Endothelial cell of umbilical vein (primary cell): ENCODE data around the gene SRPX2. TPM values are rescaled to one million over a fixed set of nuclear protein-coding genes. Genes with fewer than 3 reads are reported as not detected.

Experiments
- BruUV-seq: library from RNA; stranded (reverse); fragments of 400-500 nt; replicated peaks from 2 replicates; lab custom pipeline; 2021; lab: Mats Ljungman, UMichigan
- CTCF ChIA-PET: fragments of 300-600, 350-600 bp; sonication (Branson Sonifier 250); formaldehyde crosslinking; loops from one replicate; lab custom pipeline; 2021; ENCODE audit warnings: antibody characterized with exemption, inconsistent platforms; lab: Charles Lee
- POLR2A ChIA-PET: fragments of 300-600, 350-600 bp; sonication (Branson Sonifier 250); formaldehyde crosslinking; loops from one replicate; lab custom pipeline; 2021; ENCODE audit warnings: antibody characterized with exemption, inconsistent platforms; lab: Charles Lee
- DNase-seq: peaks from one replicate; pipeline ENCODE4 v3.0.0-alpha.2; 2011; ENCODE audit warnings: low read depth, low spot score
- FAIRE-seq: peaks from 2 replicates; lab custom pipeline; 2011; peaks lifted over from hg19 to GRCh38; lab: Jason Lieb, UNC
- H2AFZ ChIP-seq: 2 replicates; pipeline ENCODE4 v1.6.0; 2012; ENCODE audit warnings: low read depth, low read length, control low read depth, inconsistent platforms
- H3K27ac ChIP-seq: 2 replicates; pipeline ENCODE4 v1.5.1; 2011; ENCODE audit warnings: low read depth, mild to moderate bottlenecking, control low read depth, low read length, moderate library complexity; ENCODE audit not compliant: insufficient read depth
- H3K27me3 ChIP-seq, 2 experiments: 2 replicates each; pipeline versions ENCODE4 v1.6.0 to v1.6.1; 2011; ENCODE audit warnings: low read length in 2 of 2, mixed read lengths in 1 of 2; ENCODE audit not compliant: control insufficient read depth in 2 of 2, insufficient read depth in 2 of 2
- H3K36me3 ChIP-seq, 2 experiments: 2 replicates in 1 of 2; 3 replicates in 1 of 2; pipeline ENCODE4 v1.5.1; 2011; ENCODE audit warnings: low read length in 2 of 2, mild to moderate bottlenecking in 1 of 2, moderate library complexity in 1 of 2; ENCODE audit not compliant: control insufficient read depth in 2 of 2, insufficient read depth in 2 of 2; ENCODE audit errors: extremely low read depth in 1 of 2
- H3K4me1 ChIP-seq: 3 replicates; pipeline ENCODE4 v1.5.1; 2011; ENCODE audit warnings: mild to moderate bottlenecking, low read length; ENCODE audit not compliant: control insufficient read depth, insufficient read depth; ENCODE audit errors: extremely low read depth
- H3K4me2 ChIP-seq: 2 replicates; pipeline ENCODE4 v1.6.1; 2011; ENCODE audit warnings: low read length, control low read depth, mixed read lengths; ENCODE audit not compliant: insufficient read depth
- H3K4me3 ChIP-seq, 3 experiments: fragments of 200-600 bp in 1 of 3; sonication (generic), shearing (Covaris generic) in 1 of 3; replicated peaks in 1 of 3; 2 replicates each; pipeline ENCODE4 v1.5.1; 2011 to 2016; ENCODE audit warnings: control low read depth in 3 of 3, low read length in 3 of 3, mild to moderate bottlenecking in 2 of 3, inconsistent platforms in 1 of 3, low read depth in 1 of 3, moderate library complexity in 1 of 3; ENCODE audit not compliant: insufficient read depth in 1 of 3
- H3K79me2 ChIP-seq: 2 replicates; pipeline ENCODE4 v1.6.0; 2012; ENCODE audit warnings: low read length, inconsistent platforms; ENCODE audit not compliant: control insufficient read depth, insufficient read depth
- H3K9ac ChIP-seq: replicated peaks from 2 replicates; pipeline ENCODE3; 2011; ENCODE audit warnings: low read length, control low read depth; ENCODE audit not compliant: insufficient read depth; ENCODE audit errors: extremely low read depth
- H3K9me1 ChIP-seq: replicated peaks from 3 replicates; pipeline ENCODE4 v1.6.0; 2011; ENCODE audit warnings: mild to moderate bottlenecking, low read length; ENCODE audit not compliant: control insufficient read depth, insufficient read depth; ENCODE audit errors: extremely low read depth
- H3K9me3 ChIP-seq: replicated peaks from 2 replicates; pipeline ENCODE4 v1.5.1; 2012; ENCODE audit warnings: low read length, inconsistent platforms; ENCODE audit not compliant: control insufficient read depth, insufficient read depth
- H4K20me1 ChIP-seq: replicated peaks from 2 replicates; pipeline ENCODE3; 2011; ENCODE audit warnings: mild to moderate bottlenecking, low read length; ENCODE audit not compliant: control insufficient read depth, insufficient read depth; ENCODE audit errors: extremely low read depth
- EZH2 ChIP-seq: IDR thresholded peaks from 2 replicates; pipeline ENCODE4 v1.6.1; 2012; ENCODE audit warnings: borderline replicate concordance, low read depth, mild to moderate bottlenecking, moderate library complexity, low read length, inconsistent platforms; ENCODE audit not compliant: severe bottlenecking
- FOS ChIP-seq: IDR thresholded peaks from 2 replicates; pipeline ENCODE4 v1.6.1; 2011; ENCODE audit warnings: mild to moderate bottlenecking, low read length, moderate library complexity, borderline replicate concordance; ENCODE audit not compliant: insufficient read depth
- GATA2 ChIP-seq: IDR thresholded peaks from 2 replicates; pipeline ENCODE4 v1.7.0; 2011; ENCODE audit warnings: low read depth, mild to moderate bottlenecking, moderate library complexity, mixed read lengths, low read length; ENCODE audit not compliant: insufficient read length, insufficient read depth
- JUN ChIP-seq: IDR thresholded peaks from 2 replicates; pipeline ENCODE4 v1.6.1; 2011; ENCODE audit warnings: borderline replicate concordance, low read depth; ENCODE audit not compliant: insufficient read length, insufficient read depth
- MYC ChIP-seq: IDR thresholded peaks from one replicate; pipeline ENCODE4 v1.6.1; 2011; ENCODE audit warnings: mild to moderate bottlenecking, low read depth, low read length
- POLR2A ChIP-seq: IDR thresholded peaks from 2 replicates; pipeline ENCODE4 v1.6.1; 2012; ENCODE audit warnings: low read depth, mild to moderate bottlenecking, control low read depth, low read length
- POLR2AphosphoS5 ChIP-seq: IDR thresholded peaks from 2 replicates; pipeline ENCODE4 v1.6.1; 2012; ENCODE audit warnings: low read depth, mild to moderate bottlenecking, control low read depth, low read length, moderate library complexity; ENCODE audit not compliant: insufficient read depth
- dilution Hi-C: fragments of 300-500 bp; cut with MboI; formaldehyde crosslinking; loops from one replicate; pipeline ENCODE4 v1.15.0; 2019; ENCODE audit warnings: low sequenced_read_pairs; ENCODE audit not compliant: extremely low pct_ligation_motif_present
- intact Hi-C: fragments of 100-400 bp; cut with micrococcal nuclease; formaldehyde crosslinking; loops from one replicate; pipeline ENCODE4 v1.10.0; 2022
- polyA plus RNA-seq, 4 experiments: library from polyadenylated mRNA; depleted of rRNA in 3 of 4; stranded (reverse) in 3 of 4; unstranded in 1 of 4; fragments of >200 nt; gene quantifications; 2 replicates each; pipeline versions ENCODE4 v1.2.1 to v1.2.3, GENCODE V29; 2011 to 2012; ENCODE audit warnings: missing spikeins in 1 of 4
- total RNA-seq: library from RNA; stranded (reverse); gene quantifications from 2 replicates; pipeline ENCODE4 v1.2.3, GENCODE V29; 2021
- TF ChIP-seq, protein P1 (sequence below): IDR thresholded peaks from 2 replicates; pipeline ENCODE4 v1.6.1; 2011; ENCODE audit not compliant: insufficient read depth, insufficient read length
- TF ChIP-seq, protein P2 (sequence below), 2 donors: IDR thresholded peaks; 1 replicate in 1 of 2; 2 replicates in 1 of 2; pipeline ENCODE4 v1.5.1; 2011; ENCODE audit warnings: low read length in 2 of 2, mild to moderate bottlenecking in 2 of 2, moderate library complexity in 2 of 2, control low read depth in 1 of 2, inconsistent platforms in 1 of 2, low read depth in 1 of 2; ENCODE audit not compliant: insufficient read depth in 1 of 2; ENCODE audit errors: extremely low read depth in 1 of 2

The SRPX2 gene
- total and polyA plus RNA-seq, 2 donors (not counting 3 experiments of a cell fraction or from before 2014, with no cell fraction given): 124 to 265 TPM

DNA sequence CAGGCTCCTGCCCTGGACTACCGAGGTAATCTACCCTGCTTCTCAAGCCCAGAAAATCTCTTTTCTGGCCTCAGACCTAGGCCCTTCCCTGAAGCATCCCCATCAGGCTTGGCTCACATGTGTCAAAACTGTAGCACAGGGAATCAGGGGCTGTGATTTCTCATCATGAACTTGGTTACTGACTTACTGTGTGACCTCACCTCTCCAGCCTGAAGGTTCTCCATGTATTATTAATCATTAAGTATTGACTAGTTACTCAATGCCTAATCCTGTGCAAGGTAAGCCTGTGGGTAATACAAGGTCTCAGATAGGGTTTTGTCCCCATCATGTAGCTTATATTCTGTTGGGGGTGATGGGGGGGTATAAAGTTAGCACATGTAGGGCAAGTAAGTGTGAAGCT lies 6.8 kb downstream of the SRPX2 start:
- Histone ChIP-seq H3K9me3 (no peaks in the 10 kb centered on the region), H3K4me1 (peaks cover 70% of the 10 kb centered on the region), H3K9ac (peak overlapping the region; percentile 75), H3K4me2 (peak overlapping the region; percentile 45), H4K20me1 (no peaks in the 10 kb centered on the region), H3K9me1 (no peaks in the 10 kb centered on the region), H2AFZ (no peak overlapping the region), H3K27ac (peak overlapping the region; percentile 99), H3K36me3 (peaks cover 0 to 10% of the 10 kb centered on the region in 2 experiments), H3K27me3 (no peaks in the 10 kb centered on the region), H3K4me3 (no peak overlapping the region), H3K79me2 (peaks cover 70% of the 10 kb centered on the region)
- DNase-seq: no peak
- BruUV-seq: no TSS peak
- POLR2A ChIA-PET: interaction anchor here (0.8 kb wide), 1 partner anchor 14 kb away, joined by 6 read pairs; the partner anchor contains the start of gene TSPAN6
- CTCF ChIA-PET: interaction anchor here (6.8 kb wide), 1 partner anchor 14 kb away, joined by 48 read pairs; the partner anchor contains the start of gene TSPAN6
- TF ChIP-seq, protein P1, sequence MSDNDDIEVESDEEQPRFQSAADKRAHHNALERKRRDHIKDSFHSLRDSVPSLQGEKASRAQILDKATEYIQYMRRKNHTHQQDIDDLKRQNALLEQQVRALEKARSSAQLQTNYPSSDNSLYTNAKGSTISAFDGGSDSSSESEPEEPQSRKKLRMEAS: no peak
- no peak for TF ChIP-seq POLR2A
- TF ChIP-seq, protein P2, sequence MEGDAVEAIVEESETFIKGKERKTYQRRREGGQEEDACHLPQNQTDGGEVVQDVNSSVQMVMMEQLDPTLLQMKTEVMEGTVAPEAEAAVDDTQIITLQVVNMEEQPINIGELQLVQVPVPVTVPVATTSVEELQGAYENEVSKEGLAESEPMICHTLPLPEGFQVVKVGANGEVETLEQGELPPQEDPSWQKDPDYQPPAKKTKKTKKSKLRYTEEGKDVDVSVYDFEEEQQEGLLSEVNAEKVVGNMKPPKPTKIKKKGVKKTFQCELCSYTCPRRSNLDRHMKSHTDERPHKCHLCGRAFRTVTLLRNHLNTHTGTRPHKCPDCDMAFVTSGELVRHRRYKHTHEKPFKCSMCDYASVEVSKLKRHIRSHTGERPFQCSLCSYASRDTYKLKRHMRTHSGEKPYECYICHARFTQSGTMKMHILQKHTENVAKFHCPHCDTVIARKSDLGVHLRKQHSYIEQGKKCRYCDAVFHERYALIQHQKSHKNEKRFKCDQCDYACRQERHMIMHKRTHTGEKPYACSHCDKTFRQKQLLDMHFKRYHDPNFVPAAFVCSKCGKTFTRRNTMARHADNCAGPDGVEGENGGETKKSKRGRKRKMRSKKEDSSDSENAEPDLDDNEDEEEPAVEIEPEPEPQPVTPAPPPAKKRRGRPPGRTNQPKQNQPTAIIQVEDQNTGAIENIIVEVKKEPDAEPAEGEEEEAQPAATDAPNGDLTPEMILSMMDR (IDR thresholded peaks at IDR 0.05; ENCODE audit: extremely low read depth in 1 of 2, insufficient read depth in 1 of 2, low read depth in 1 of 2, low read length in 2 of 2): no peak
- no peak for TF ChIP-seq POLR2AphosphoS5
- TF ChIP-seq MYC: no peak
- no peak for TF ChIP-seq EZH2
- TF ChIP-seq FOS: no peak
- no peak for TF ChIP-seq JUN
- TF ChIP-seq GATA2: no peak
- dilution Hi-C loops (no loop called here), intact Hi-C loops (loop anchor here (1.0 kb wide), 3 partner anchors 8 to 36 kb away; no protein-coding TSS in a partner anchor)
- FAIRE-seq: no peak
